Osteoblast (primary cell): Measurements from ENCODE around the gene HTR3C. TPM values are rescaled to one million over a fixed set of nuclear protein-coding genes. Genes with fewer than 3 reads are reported as not detected.

ENCODE experiments used
- DNase-seq: peaks from one replicate; pipeline ENCODE4 v3.0.0; 2011; ENCODE audit warnings: low spot score, mixed read lengths; ENCODE audit not compliant: insufficient read length; ENCODE audit errors: missing footprints
- H2AFZ ChIP-seq: 2 replicates; pipeline ENCODE4 v1.6.0; 2011; ENCODE audit warnings: mild to moderate bottlenecking, low read length
- H3K27ac ChIP-seq: 2 replicates; pipeline ENCODE4 v1.5.1; 2011; ENCODE audit warnings: mild to moderate bottlenecking, low read depth, low read length, moderate library complexity
- H3K27me3 ChIP-seq: 2 replicates; pipeline ENCODE4 v1.6.0; 2012; ENCODE audit warnings: mild to moderate bottlenecking, control low read depth, inconsistent platforms, low read length, moderate library complexity; ENCODE audit not compliant: insufficient read depth
- H3K36me3 ChIP-seq: 2 replicates; pipeline ENCODE4 v1.5.1; 2011; ENCODE audit warnings: mild to moderate bottlenecking, low read length, control low read depth, moderate library complexity; ENCODE audit not compliant: insufficient read depth
- H3K4me1 ChIP-seq: 2 replicates; pipeline ENCODE4 v1.5.1; 2011; ENCODE audit warnings: mild to moderate bottlenecking, low read length, control low read depth, moderate library complexity; ENCODE audit not compliant: insufficient read depth
- H3K4me2 ChIP-seq: 2 replicates; pipeline ENCODE4 v1.6.0; 2011; ENCODE audit warnings: mild to moderate bottlenecking, low read length; ENCODE audit not compliant: insufficient read depth
- H3K4me3 ChIP-seq: fragments of 200-600 bp; sonication (generic); 3 replicates; pipeline ENCODE4 v1.5.1; 2012; ENCODE audit warnings: mild to moderate bottlenecking, low read length, inconsistent platforms; ENCODE audit not compliant: insufficient read depth
- H3K79me2 ChIP-seq: 2 replicates; pipeline ENCODE4 v1.6.0; 2012; ENCODE audit warnings: mild to moderate bottlenecking, low read length, control low read depth, inconsistent platforms; ENCODE audit not compliant: insufficient read depth
- H3K9me3 ChIP-seq: 2 replicates; pipeline ENCODE4 v1.5.1; 2011; ENCODE audit warnings: low read depth, low read length, control low read depth
- H4K20me1 ChIP-seq: 2 replicates; pipeline ENCODE4 v1.6.0; 2012; ENCODE audit warnings: mild to moderate bottlenecking, low read length, control low read depth; ENCODE audit not compliant: insufficient read depth
- CTCF ChIP-seq: IDR thresholded peaks from 2 replicates; pipeline ENCODE4 v1.5.1; 2011; ENCODE audit warnings: mild to moderate bottlenecking, low read depth, low read length, moderate library complexity; ENCODE audit errors: extremely low read depth
- total RNA-seq: library from RNA; depleted of rRNA; stranded (reverse); fragments of >200 nt; gene quantifications from 2 replicates; pipeline ENCODE4 v1.2.3, GENCODE V29; 2012

Gene HTR3C
- total RNA-seq, 1 donor: not detected

GRCh38 chr3:184008161-184008560, 44.7 kb upstream of the HTR3C start:
- Histone ChIP-seq H3K79me2 (no peaks in the 10 kb centered on the region), H3K27me3 (no peaks in the 10 kb centered on the region), H3K9me3 (no peaks in the 10 kb centered on the region), H2AFZ (no peak overlapping the region), H4K20me1 (peaks cover 2% of the 10 kb centered on the region), H3K4me1 (peaks cover 21% of the 10 kb centered on the region), H3K4me3 (no peak overlapping the region), H3K27ac (no peak overlapping the region), H3K4me2 (no peak overlapping the region), H3K36me3 (no peaks in the 10 kb centered on the region)
- no peak for TF ChIP-seq CTCF
- no peak for DNase-seq

GRCh38 chr3:184011230-184011876, 41.5 kb upstream of the HTR3C start:
- H3K27ac ChIP-seq: no peak overlapping the region
- no peak for DNase-seq
- H3K79me2 ChIP-seq: peaks cover 15% of the 10 kb centered on the region
- peaks cover 4% of the 10 kb centered on the region for H3K36me3 ChIP-seq
- no peak for TF ChIP-seq CTCF
- H3K4me1 ChIP-seq: peaks cover 7% of the 10 kb centered on the region
- no peak overlapping the region for H3K4me3 ChIP-seq
- peaks cover 4% of the 10 kb centered on the region for H4K20me1 ChIP-seq
- no peak overlapping the region for H2AFZ ChIP-seq
- no peak overlapping the region for H3K4me2 ChIP-seq
- H3K27me3 ChIP-seq: no peaks in the 10 kb centered on the region
- no peaks in the 10 kb centered on the region for H3K9me3 ChIP-seq

GRCh38 chr3:184011937-184012889, 40.6 kb upstream of the HTR3C start:
- Histone ChIP-seq H3K27me3 (no peaks in the 10 kb centered on the region), H3K27ac (no peak overlapping the region), H3K79me2 (peaks cover 23% of the 10 kb centered on the region), H3K4me3 (no peak overlapping the region), H2AFZ (no peak overlapping the region), H4K20me1 (peaks cover 4% of the 10 kb centered on the region), H3K9me3 (no peaks in the 10 kb centered on the region), H3K4me2 (no peak overlapping the region), H3K36me3 (peaks cover 4% of the 10 kb centered on the region), H3K4me1 (peaks cover 12% of the 10 kb centered on the region)
- TF ChIP-seq CTCF: no peak
- DNase-seq: no peak
